ENCODE measurements around the gene BTBD2. TPM values are rescaled to one million over a fixed set of nuclear protein-coding genes. Genes with fewer than 3 reads are reported as not detected.
A peak's percentile ranks its signal among the peaks of the same experiment; 100 is the strongest.

BTBD2 gene
- total and polyA plus RNA-seq, 2 experiments from 2014 or later: 56.4 to 76.0 TPM

GRCh38 chr19:2042485-2043250, 27.2 kb upstream of the BTBD2 start:
- peak overlapping the region; percentile 95 for H3K27ac ChIP-seq
- peaks cover 29% of the 10 kb centered on the region for H3K79me2 ChIP-seq
- peaks cover 33% of the 10 kb centered on the region for H4K20me1 ChIP-seq (ENCODE audit: insufficient read depth, poor library complexity, severe bottlenecking)
- H3K4me3 ChIP-seq: no peak overlapping the region
- H3K9me3 ChIP-seq (ENCODE audit: low read depth): no peaks in the 10 kb centered on the region
- DNase-seq (ENCODE audit: low spot score): peak; percentile 54
- peaks cover 19% of the 10 kb centered on the region for H3K4me1 ChIP-seq (ENCODE audit: insufficient read depth)
- no peaks in the 10 kb centered on the region for H3K36me3 ChIP-seq (replicated peaks; ENCODE audit: insufficient read depth, low read depth)
- no peak for TF ChIP-seq EZH2 (IDR thresholded peaks at IDR 0.05; ENCODE audit: borderline replicate concordance)
- no peak for TF ChIP-seq EZH2phosphoT487 (IDR thresholded peaks at IDR 0.05; ENCODE audit: low read depth, severe bottlenecking, unreplicated experiment)
- TF ChIP-seq CTCF (IDR thresholded peaks at IDR 0.05; ENCODE audit: poor library complexity): no peak
- H3K27me3 ChIP-seq: no peaks in the 10 kb centered on the region
- no peak overlapping the region for H2AFZ ChIP-seq
- H3K9me2 ChIP-seq (replicated peaks; ENCODE audit: insufficient read depth): no peaks in the 10 kb centered on the region
- 59% methylated on average over 25 of the region's 29 CpGs for WGBS (ENCODE audit: low lambda C conversion rate, missing lambda C conversion rate)
- peak overlapping the region; percentile 81 for H3K4me2 ChIP-seq

GRCh38 chr19:2041683-2042484, 26.4 kb upstream of the BTBD2 start:
- TF ChIP-seq EZH2 (IDR thresholded peaks at IDR 0.05; ENCODE audit: borderline replicate concordance) (no peak), EZH2phosphoT487 (IDR thresholded peaks at IDR 0.05; ENCODE audit: low read depth, severe bottlenecking, unreplicated experiment) (no peak), CTCF (IDR thresholded peaks at IDR 0.05; ENCODE audit: poor library complexity) (no peak)
- Histone ChIP-seq H3K4me3 (no peak overlapping the region), H3K36me3 (replicated peaks; ENCODE audit: insufficient read depth, low read depth) (no peaks in the 10 kb centered on the region), H3K4me1 (ENCODE audit: insufficient read depth) (peaks cover 16% of the 10 kb centered on the region), H2AFZ (no peak overlapping the region), H3K79me2 (peaks cover 21% of the 10 kb centered on the region), H4K20me1 (ENCODE audit: insufficient read depth, poor library complexity, severe bottlenecking) (peaks cover 25% of the 10 kb centered on the region), H3K4me2 (peak overlapping the region; percentile 81), H3K27me3 (no peaks in the 10 kb centered on the region), H3K9me3 (ENCODE audit: low read depth) (no peaks in the 10 kb centered on the region), H3K27ac (peak overlapping the region; percentile 95), H3K9me2 (replicated peaks; ENCODE audit: insufficient read depth) (no peaks in the 10 kb centered on the region)
- peak; percentile 98 for DNase-seq (ENCODE audit: low spot score)
- WGBS (ENCODE audit: low lambda C conversion rate, missing lambda C conversion rate): 27% methylated on average over 34 of the region's 77 CpGs

- Histone ChIP-seq H4K20me1 (ENCODE audit: insufficient read depth, poor library complexity, severe bottlenecking) (peaks cover 20% of the 10 kb centered on the region), H3K4me3 (no peak overlapping the region), H3K9me2 (replicated peaks; ENCODE audit: insufficient read depth) (no peaks in the 10 kb centered on the region), H3K27ac (peak overlapping the region; percentile 89), H3K4me1 (ENCODE audit: insufficient read depth) (peaks cover 16% of the 10 kb centered on the region), H3K27me3 (no peaks in the 10 kb centered on the region), H3K4me2 (peak overlapping the region; percentile 71), H3K79me2 (peaks cover 16% of the 10 kb centered on the region), H2AFZ (no peak overlapping the region), H3K36me3 (replicated peaks; ENCODE audit: insufficient read depth, low read depth) (no peaks in the 10 kb centered on the region), H3K9me3 (ENCODE audit: low read depth) (no peaks in the 10 kb centered on the region)
- peak; percentile 9 for DNase-seq (ENCODE audit: low spot score)
- no peak for TF ChIP-seq EZH2phosphoT487 (IDR thresholded peaks at IDR 0.05; ENCODE audit: low read depth, severe bottlenecking, unreplicated experiment)
- TF ChIP-seq CTCF (IDR thresholded peaks at IDR 0.05; ENCODE audit: poor library complexity): no peak
- TF ChIP-seq EZH2 (IDR thresholded peaks at IDR 0.05; ENCODE audit: borderline replicate concordance): no peak
- WGBS (ENCODE audit: low lambda C conversion rate, missing lambda C conversion rate): 100% methylated on average over 4 of the region's 6 CpGs
These were observed 25.8 kb upstream of the BTBD2 start for GRCh38 chr19:2041433-2041682.

Measured in hepatocyte (in vitro differentiated cells).